Immature natural killer cell (primary cell): ENCODE results near the gene LCE3D. TPM values are rescaled to one million over a fixed set of nuclear protein-coding genes. Genes with fewer than 3 reads are reported as not detected.
"Not testable (repeated sequence)": the region's sequence is repeated elsewhere in the genome, so short reads cannot be mapped to it uniquely, and the experiment has no call there.

Experiments used
- DNase-seq, 3 donors: peaks; one replicate each; pipeline ENCODE4 v3.0.0; 2022; ENCODE audit warnings: mixed read lengths in 1 of 3
- H3K27ac Mint-ChIP-seq, 6 donors: one replicate each; pipeline ENCODE4 v1.8.0; 2020; ENCODE audit warnings: mixed read lengths in 6 of 6, mild to moderate bottlenecking in 5 of 6, inconsistent platforms in 4 of 6, moderate library complexity in 3 of 6
- H3K27me3 Mint-ChIP-seq, 3 donors: one replicate each; pipeline ENCODE4 v1.8.0; 2020 to 2021; ENCODE audit warnings: low read depth in 3 of 3, mild to moderate bottlenecking in 3 of 3, mixed read lengths in 3 of 3, moderate library complexity in 3 of 3, inconsistent platforms in 1 of 3
- H3K36me3 Mint-ChIP-seq, 3 donors: one replicate each; pipeline ENCODE4 v1.8.0; 2020; ENCODE audit warnings: mixed read lengths in 3 of 3, inconsistent platforms in 2 of 3, mild to moderate bottlenecking in 2 of 3
- H3K4me1 Mint-ChIP-seq, 2 donors: one replicate each; pipeline ENCODE4 v1.8.0; 2020; ENCODE audit warnings: inconsistent platforms in 2 of 2, mild to moderate bottlenecking in 2 of 2, mixed read lengths in 2 of 2, moderate library complexity in 1 of 2
- H3K4me3 Mint-ChIP-seq, 5 donors: one replicate each; pipeline ENCODE4 v1.8.0; 2020; ENCODE audit warnings: mild to moderate bottlenecking in 5 of 5, mixed read lengths in 5 of 5, inconsistent platforms in 3 of 5, moderate library complexity in 3 of 5
- H3K9me3 Mint-ChIP-seq, 6 donors: one replicate each; pipeline ENCODE4 v1.8.0; 2020; ENCODE audit warnings: mild to moderate bottlenecking in 6 of 6, mixed read lengths in 6 of 6, inconsistent platforms in 4 of 6, moderate library complexity in 3 of 6
- polyA plus RNA-seq, 3 donors: library from polyadenylated mRNA; unstranded; fragments of 300-500 nt; fragmentation: Illumina TruSeq; gene quantifications; one replicate each; pipeline ENCODE4 v1.2.3, GENCODE V29; 2021

Gene LCE3D
- polyA plus RNA-seq, 3 donors from 2014 or later: not detected

DNA sequence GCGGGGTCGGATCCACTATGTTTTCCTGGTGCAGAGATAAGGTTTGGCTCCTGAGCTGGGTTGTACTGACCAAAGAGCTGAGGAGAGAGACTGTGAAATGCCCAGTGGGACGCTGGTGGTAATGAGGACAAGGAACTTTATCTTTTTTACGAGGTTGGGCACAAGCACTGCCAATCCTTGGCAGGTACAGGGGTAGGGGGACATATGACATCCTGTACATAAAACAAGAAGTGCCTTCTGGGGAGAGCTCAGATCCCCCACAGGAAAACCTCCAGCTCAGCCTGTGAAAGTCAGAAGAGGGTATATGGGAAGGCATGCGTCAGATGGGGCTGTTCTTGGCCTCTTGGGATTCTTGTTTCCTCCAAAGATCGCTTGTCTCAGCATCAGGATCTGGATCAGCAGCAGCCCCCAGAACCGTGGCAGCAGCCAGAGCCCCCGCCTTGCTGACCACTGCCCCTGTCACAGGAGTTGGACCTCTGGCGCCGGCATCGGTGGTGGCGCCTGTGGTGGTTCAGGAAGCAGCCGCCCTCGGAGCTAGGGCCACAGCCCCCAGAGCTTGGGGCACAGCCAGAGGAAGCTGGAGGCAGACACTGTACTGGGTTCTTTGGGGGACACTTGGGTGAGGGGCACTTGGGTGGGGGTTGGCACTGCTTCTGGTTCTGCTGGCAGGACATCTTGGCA is 14.6 kb downstream of the LCE3D start:
- Mint-ChIP-seq H3K4me1 (no peaks in the 10 kb centered on the region), H3K27ac (no peak overlapping the region), H3K9me3 (peaks cover 0 to 5% (median under 1%) of the 10 kb centered on the region in 6 donors), H3K4me3 (no peak overlapping the region), H3K27me3 (peaks cover 3 to 7% (median 4%) of the 10 kb centered on the region in 3 donors), H3K36me3 (no peaks in the 10 kb centered on the region)
- DNase-seq: no peak

GRCh38 chr1:152565115-152565514 is 15.2 kb downstream of the LCE3D start:
- Mint-ChIP-seq H3K36me3 (no peaks in the 10 kb centered on the region), H3K9me3 (peaks cover 0 to 5% (median 0%) of the 10 kb centered on the region in 6 donors), H3K4me1 (no peaks in the 10 kb centered on the region), H3K4me3 (no peak overlapping the region), H3K27me3 (peaks cover 3 to 7% (median 4%) of the 10 kb centered on the region in 3 donors), H3K27ac (no peak overlapping the region)
- no peak for DNase-seq

DNA sequence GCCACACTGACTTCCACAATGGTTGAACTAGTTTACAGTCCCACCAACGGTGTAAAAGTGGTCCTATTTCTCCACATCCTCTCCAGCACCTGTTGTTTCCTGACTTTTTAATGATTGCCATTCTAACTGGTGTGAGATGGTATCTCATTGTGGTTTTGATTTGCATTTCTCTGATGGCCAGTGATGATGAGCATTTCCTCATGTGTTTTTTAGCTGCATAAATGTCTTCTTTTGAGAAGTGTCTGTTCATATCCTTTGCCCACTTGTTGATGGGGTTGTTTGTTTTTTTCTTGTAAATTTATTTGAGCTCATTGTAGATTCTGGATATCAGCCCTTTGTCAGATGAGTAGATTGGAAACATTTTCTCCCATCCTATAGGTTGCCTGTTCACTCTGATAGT is 32.0 kb downstream of the LCE3D start:
- not testable (repeated sequence) for H3K36me3 Mint-ChIP-seq, H3K4me1 Mint-ChIP-seq, H3K27ac Mint-ChIP-seq, DNase-seq, H3K27me3 Mint-ChIP-seq, H3K9me3 Mint-ChIP-seq, H3K4me3 Mint-ChIP-seq

- Mint-ChIP-seq H3K36me3 (no peaks in the 10 kb centered on the region), H3K27ac (no peak overlapping the region), H3K4me1 (no peaks in the 10 kb centered on the region), H3K9me3 (peaks cover 0 to 4% (median 0%) of the 10 kb centered on the region in 6 donors), H3K27me3 (peaks cover 0 to 7% (median 4%) of the 10 kb centered on the region in 3 donors), H3K4me3 (no peak overlapping the region)
- no peak for DNase-seq
These were observed 33.6 kb downstream of the LCE3D start for GRCh38 chr1:152546704-152547103.

- H3K4me1 Mint-ChIP-seq: no peaks in the 10 kb centered on the region
- H3K36me3 Mint-ChIP-seq: no peaks in the 10 kb centered on the region
- no peak overlapping the region for H3K4me3 Mint-ChIP-seq
- no peak overlapping the region for H3K27ac Mint-ChIP-seq
- H3K27me3 Mint-ChIP-seq: peaks cover 4 to 12% (median 4%) of the 10 kb centered on the region in 3 donors
- no peak for DNase-seq
- peaks cover 0 to 4% (median 0%) of the 10 kb centered on the region in 6 donors for H3K9me3 Mint-ChIP-seq
These were observed 36.5 kb downstream of the LCE3D start for GRCh38 chr1:152543820-152544219.

DNA sequence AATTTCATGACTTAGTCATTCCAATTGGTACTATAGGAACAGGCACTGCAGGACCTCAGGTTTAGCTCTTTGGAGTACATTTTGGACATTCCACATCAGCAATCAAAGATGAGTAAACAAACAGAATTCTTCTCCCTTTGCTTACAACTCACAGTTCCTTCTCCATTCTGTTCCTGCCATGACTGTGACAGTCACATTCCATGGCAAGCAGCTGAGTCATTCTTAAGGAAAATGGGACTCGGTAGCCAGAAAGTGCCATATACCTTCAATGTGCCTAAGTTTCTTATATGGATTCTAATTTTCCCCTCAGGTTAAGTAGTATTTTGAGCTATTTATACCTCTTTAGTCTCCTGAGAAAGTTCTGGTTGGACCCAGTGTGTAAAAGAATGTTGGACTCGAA is 40.4 kb downstream of the LCE3D start:
- H3K4me1 Mint-ChIP-seq: no peaks in the 10 kb centered on the region
- no peak overlapping the region for H3K4me3 Mint-ChIP-seq
- H3K9me3 Mint-ChIP-seq: no peaks in the 10 kb centered on the region
- H3K27ac Mint-ChIP-seq: no peak overlapping the region
- no peak for DNase-seq
- peaks cover 4 to 10% (median 7%) of the 10 kb centered on the region in 3 donors for H3K27me3 Mint-ChIP-seq
- H3K36me3 Mint-ChIP-seq: no peaks in the 10 kb centered on the region

DNA sequence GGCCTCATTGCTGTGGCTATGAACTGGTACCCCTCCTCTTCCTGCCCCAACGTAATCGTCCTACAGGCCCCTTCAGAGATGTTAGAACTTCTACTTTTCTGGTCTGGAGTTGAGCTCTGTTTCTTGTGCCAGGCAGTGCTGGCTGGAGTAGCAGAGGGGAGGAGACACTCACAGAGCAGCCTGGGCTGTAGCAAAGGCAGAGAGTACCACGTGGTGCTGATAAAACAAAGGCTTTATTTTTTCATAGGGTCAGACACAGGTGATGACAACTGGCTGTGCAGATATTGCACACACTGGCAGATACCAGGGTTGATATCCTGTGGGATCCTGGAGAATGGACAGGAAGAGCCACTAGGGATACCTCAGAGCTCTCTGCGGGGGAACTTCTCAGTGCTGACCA is 42.8 kb downstream of the LCE3D start:
- no peaks in the 10 kb centered on the region for H3K36me3 Mint-ChIP-seq
- no peaks in the 10 kb centered on the region for H3K4me1 Mint-ChIP-seq
- no peak for DNase-seq
- H3K9me3 Mint-ChIP-seq: no peaks in the 10 kb centered on the region
- no peak overlapping the region for H3K27ac Mint-ChIP-seq
- peaks cover 3 to 8% (median 4%) of the 10 kb centered on the region in 3 donors for H3K27me3 Mint-ChIP-seq
- H3K4me3 Mint-ChIP-seq: no peak overlapping the region

DNA sequence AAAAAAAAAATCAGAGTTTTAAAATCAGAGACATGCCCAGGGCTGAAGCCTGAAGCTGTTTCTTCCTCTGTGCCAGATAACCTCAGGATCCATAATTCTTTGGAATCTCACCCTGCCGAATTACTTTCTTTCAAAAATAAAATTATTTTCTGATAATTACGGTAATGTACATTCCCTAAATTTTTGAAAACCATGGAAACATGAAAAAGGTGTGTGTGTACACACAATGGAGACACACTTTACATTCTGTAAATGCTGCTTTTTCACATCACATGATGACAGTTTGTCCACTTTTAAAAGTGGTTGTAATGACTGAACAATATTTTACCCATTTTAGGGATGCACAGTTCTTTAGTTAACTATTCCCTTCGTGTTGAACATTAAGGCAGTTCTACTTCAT is 44.5 kb downstream of the LCE3D start:
- Mint-ChIP-seq H3K4me3 (no peak overlapping the region), H3K36me3 (no peaks in the 10 kb centered on the region), H3K27ac (no peak overlapping the region), H3K4me1 (no peaks in the 10 kb centered on the region), H3K27me3 (peaks cover 3 to 8% (median 3%) of the 10 kb centered on the region in 3 donors), H3K9me3 (peaks cover 0 to 5% (median 0%) of the 10 kb centered on the region in 6 donors)
- no peak for DNase-seq

- Mint-ChIP-seq H3K36me3 (no peaks in the 10 kb centered on the region), H3K27me3 (peaks cover 2 to 6% (median 4%) of the 10 kb centered on the region in 3 donors), H3K4me1 (no peaks in the 10 kb centered on the region), H3K9me3 (peaks cover 0 to 7% (median under 1%) of the 10 kb centered on the region in 6 donors), H3K27ac (no peak overlapping the region), H3K4me3 (no peak overlapping the region)
- no peak for DNase-seq
These were observed 46.9 kb downstream of the LCE3D start for GRCh38 chr1:152533327-152533938.

Other genes with a start within 250 kb of the LCE3D start
- not detected for gene FLG2, start 220.5 kb downstream of the LCE3D start, polyA plus RNA-seq
- gene CRNN, start 166.3 kb downstream of the LCE3D start, polyA plus RNA-seq: not detected
- not detected for gene LCE5A, start 69.7 kb downstream of the LCE3D start, polyA plus RNA-seq
- gene CRCT1, start 66.0 kb downstream of the LCE3D start, polyA plus RNA-seq: not detected
- not detected for gene LCE3E, start 13.7 kb downstream of the LCE3D start, polyA plus RNA-seq
- not detected for gene LCE3C, start 19.7 kb upstream of the LCE3D start, polyA plus RNA-seq
- not detected for gene LCE3B, start 33.3 kb upstream of the LCE3D start, polyA plus RNA-seq
- gene LCE3A, start 42.6 kb upstream of the LCE3D start, polyA plus RNA-seq: not detected
- gene LCE2D, start 82.9 kb upstream of the LCE3D start, polyA plus RNA-seq: not detected
- gene LCE2C, start 94.8 kb upstream of the LCE3D start, polyA plus RNA-seq: not detected
- not detected for gene LCE2B, start 105.6 kb upstream of the LCE3D start, polyA plus RNA-seq
- gene LCE2A, start 117.8 kb upstream of the LCE3D start, polyA plus RNA-seq: not detected
- gene LCE4A, start 127.6 kb upstream of the LCE3D start, polyA plus RNA-seq: not detected
- not detected for gene KPRP, start 177.5 kb upstream of the LCE3D start, polyA plus RNA-seq
- not detected for gene LCE1F, start 194.6 kb upstream of the LCE3D start, polyA plus RNA-seq
- gene LCE1E, start 205.7 kb upstream of the LCE3D start, polyA plus RNA-seq: not detected
- gene LCE1D, start 216.2 kb upstream of the LCE3D start, polyA plus RNA-seq: not detected
- not detected for gene LCE1C, start 226.1 kb upstream of the LCE3D start, polyA plus RNA-seq
- gene LCE1B, start 231.5 kb upstream of the LCE3D start, polyA plus RNA-seq: not detected
- gene LCE1A, start 247.0 kb upstream of the LCE3D start, polyA plus RNA-seq: not detected